ENCODE results near the gene HK1. TPM values are rescaled to one million over a fixed set of nuclear protein-coding genes. Genes with fewer than 3 reads are reported as not detected.
A peak's percentile ranks its signal among the peaks of the same experiment; 100 is the strongest.
"Not testable (repeated sequence)": the region's sequence is repeated elsewhere in the genome, so short reads cannot be mapped to it uniquely, and the experiment has no call there.

HK1 gene
- total RNA-seq, 4 donors from 2014 or later = 130 to 189 (median 142) TPM

DNA sequence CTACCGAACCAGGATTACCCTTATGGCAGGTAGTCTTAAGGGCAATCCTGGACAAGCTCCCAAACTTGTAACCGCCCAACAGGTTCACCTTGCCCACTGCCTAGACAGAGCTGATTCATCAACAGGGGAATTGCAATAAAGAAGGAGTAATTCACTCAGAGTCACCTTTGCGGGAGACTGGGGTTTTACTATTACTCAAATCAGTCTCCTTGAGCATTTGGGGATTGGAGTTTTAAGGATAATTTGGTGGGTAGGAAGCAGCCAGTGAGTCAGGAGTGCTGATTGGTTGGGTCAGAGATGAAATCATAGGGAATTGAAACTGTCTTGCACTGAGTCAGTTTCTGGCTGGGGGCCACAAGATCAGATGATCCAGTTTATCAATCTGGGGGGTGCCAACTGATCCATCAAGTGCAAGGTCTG is 25.3 kb downstream of the HK1 start:
- Histone ChIP-seq H3K4me3 (no peak overlapping the region), H3K4me1 (peaks cover 0 to 11% (median 0%) of the 10 kb centered on the region in 3 donors), H3K36me3 (no peaks in the 10 kb centered on the region), H3K27me3 (no peaks in the 10 kb centered on the region), H3K9me3 (no peaks in the 10 kb centered on the region), H3K27ac (peak overlapping the region in 1 of 4 donors; percentile 13)
- WGBS, 2 donors = 43 to 55% methylated on average over 2 to 3 of the region's 3 CpGs
- intact Hi-C loops (cut with DNase I) = loop anchor here (10.0 kb wide), 1 partner anchor 59 kb away; no protein-coding TSS in a partner anchor
- DNase-seq = no peak
- TF ChIP-seq, protein P1, sequence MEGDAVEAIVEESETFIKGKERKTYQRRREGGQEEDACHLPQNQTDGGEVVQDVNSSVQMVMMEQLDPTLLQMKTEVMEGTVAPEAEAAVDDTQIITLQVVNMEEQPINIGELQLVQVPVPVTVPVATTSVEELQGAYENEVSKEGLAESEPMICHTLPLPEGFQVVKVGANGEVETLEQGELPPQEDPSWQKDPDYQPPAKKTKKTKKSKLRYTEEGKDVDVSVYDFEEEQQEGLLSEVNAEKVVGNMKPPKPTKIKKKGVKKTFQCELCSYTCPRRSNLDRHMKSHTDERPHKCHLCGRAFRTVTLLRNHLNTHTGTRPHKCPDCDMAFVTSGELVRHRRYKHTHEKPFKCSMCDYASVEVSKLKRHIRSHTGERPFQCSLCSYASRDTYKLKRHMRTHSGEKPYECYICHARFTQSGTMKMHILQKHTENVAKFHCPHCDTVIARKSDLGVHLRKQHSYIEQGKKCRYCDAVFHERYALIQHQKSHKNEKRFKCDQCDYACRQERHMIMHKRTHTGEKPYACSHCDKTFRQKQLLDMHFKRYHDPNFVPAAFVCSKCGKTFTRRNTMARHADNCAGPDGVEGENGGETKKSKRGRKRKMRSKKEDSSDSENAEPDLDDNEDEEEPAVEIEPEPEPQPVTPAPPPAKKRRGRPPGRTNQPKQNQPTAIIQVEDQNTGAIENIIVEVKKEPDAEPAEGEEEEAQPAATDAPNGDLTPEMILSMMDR (IDR thresholded peaks at IDR 0.05) = no peak
- TF ChIP-seq POLR2A (IDR thresholded peaks at IDR 0.05) = no peak

DNA sequence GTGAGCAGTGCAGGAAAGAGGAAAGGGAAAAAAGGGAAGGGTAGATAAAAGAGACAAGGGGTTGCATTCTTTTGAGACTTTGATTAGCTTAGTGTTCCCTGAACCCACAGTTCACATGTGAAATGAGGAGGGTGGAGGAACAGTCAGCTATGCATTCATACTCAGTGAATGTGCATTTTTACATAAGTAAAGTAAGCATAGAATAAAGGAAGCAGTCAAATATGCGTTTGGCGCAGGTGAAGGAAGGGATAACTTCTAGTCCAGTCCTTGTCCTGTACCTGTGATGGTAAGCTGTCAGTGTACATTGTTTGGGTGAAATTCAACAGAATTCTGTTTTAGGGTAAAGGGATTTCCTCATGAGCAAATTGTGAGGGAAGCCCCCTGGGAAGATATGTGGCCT is 28.1 kb downstream of the HK1 start:
- no peak overlapping the region for H3K4me3 ChIP-seq
- no peaks in the 10 kb centered on the region for H3K9me3 ChIP-seq
- intact Hi-C loops (cut with DNase I) = loop anchor here (10.0 kb wide), 1 partner anchor 62 kb away; no protein-coding TSS in a partner anchor
- DNase-seq = no peak
- no peak overlapping the region for H3K27ac ChIP-seq
- no peaks in the 10 kb centered on the region for H3K27me3 ChIP-seq
- TF ChIP-seq, protein P1 (IDR thresholded peaks at IDR 0.05) = no peak
- TF ChIP-seq POLR2A (IDR thresholded peaks at IDR 0.05) = no peak
- 80 to 82% methylated on average over 2 of the region's 2 CpGs for WGBS, 2 donors
- no peaks in the 10 kb centered on the region for H3K36me3 ChIP-seq
- H3K4me1 ChIP-seq = peaks cover 0 to 11% (median 0%) of the 10 kb centered on the region in 3 donors

DNA sequence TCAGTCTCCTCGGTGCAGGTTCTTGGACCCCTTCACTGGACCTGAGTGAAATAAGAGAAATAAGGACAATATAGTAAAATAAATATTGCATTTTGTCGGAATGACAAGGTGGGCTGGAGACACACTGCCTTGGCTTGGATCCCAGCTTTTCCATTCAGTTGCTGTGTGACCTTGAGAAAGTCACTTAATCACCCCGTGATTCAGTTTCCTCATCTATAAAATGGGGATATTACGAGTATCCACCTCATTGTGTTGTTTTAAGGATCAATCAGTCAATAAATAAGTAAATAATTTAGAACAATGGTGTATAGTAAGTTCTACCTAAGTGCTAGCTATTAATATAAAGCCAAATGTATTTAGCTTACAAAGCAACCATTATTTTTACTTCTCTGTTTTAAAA is 29.1 kb downstream of the HK1 start:
- no peak overlapping the region for H3K27ac ChIP-seq
- H3K4me3 ChIP-seq = no peak overlapping the region
- no peak for TF ChIP-seq POLR2A (IDR thresholded peaks at IDR 0.05)
- TF ChIP-seq, protein P1 (IDR thresholded peaks at IDR 0.05) = no peak
- peaks cover 0 to 11% (median 0%) of the 10 kb centered on the region in 3 donors for H3K4me1 ChIP-seq
- no peaks in the 10 kb centered on the region for H3K9me3 ChIP-seq
- intact Hi-C loops (cut with DNase I) = loop anchor here (10.0 kb wide), 1 partner anchor 63 kb away; no protein-coding TSS in a partner anchor
- no peaks in the 10 kb centered on the region for H3K36me3 ChIP-seq
- no peaks in the 10 kb centered on the region for H3K27me3 ChIP-seq
- DNase-seq = no peak
- WGBS, 2 donors = 81 to 83% methylated on average over 4 of the region's 4 CpGs

DNA sequence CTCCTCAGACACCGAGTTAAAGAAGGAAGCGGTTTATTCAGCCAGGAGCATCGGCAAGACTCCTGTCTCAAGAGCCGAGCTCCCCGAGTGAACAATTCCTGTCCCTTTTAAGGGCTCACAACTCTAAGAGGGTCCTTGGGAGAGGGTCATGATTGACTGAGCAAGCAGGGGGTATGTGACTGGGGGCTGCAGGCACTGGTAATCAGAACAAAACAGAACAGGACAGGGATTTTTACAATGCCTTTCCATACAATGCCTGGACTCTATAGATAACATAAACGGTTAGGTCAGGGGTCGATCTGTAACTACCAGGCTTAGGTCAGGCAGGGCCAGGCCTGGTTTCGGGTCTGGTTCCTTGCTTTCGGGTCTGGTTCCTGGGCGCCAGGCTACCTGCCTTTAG is 30.0 kb downstream of the HK1 start:
- not testable (repeated sequence) for DNase-seq
- intact Hi-C loops (cut with DNase I) = loop anchor here (10.0 kb wide), 1 partner anchor 64 kb away; no protein-coding TSS in a partner anchor

DNA sequence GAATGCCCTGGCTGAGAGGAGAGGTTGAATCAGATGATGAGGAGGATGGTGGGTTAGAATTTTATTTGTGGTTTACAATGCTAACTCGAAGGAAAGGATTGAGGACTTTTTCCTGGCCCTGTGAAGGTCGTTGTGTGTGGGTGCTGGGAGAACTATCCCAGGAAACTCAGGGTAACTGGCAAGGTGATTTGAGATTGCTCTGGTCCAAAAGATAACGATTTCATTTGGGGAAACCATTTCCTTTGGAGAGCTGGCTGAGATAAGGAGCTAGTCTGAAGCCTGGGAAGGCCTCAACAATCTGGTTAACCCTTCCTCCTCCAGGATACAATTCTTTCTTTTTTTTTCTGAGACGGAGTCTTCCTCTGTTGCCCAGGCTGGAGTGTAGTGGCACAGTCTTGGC is 33.0 kb downstream of the HK1 start:
- Histone ChIP-seq H3K9me3 (no peaks in the 10 kb centered on the region), H3K36me3 (no peaks in the 10 kb centered on the region), H3K27ac (no peak overlapping the region), H3K4me1 (peaks cover 3 to 9% (median 4%) of the 10 kb centered on the region in 3 donors), H3K4me3 (no peak overlapping the region), H3K27me3 (no peaks in the 10 kb centered on the region)
- no peak for DNase-seq
- 47 to 49% methylated on average over 4 of the region's 4 CpGs for WGBS, 2 donors
- no peak for TF ChIP-seq POLR2A (IDR thresholded peaks at IDR 0.05)
- TF ChIP-seq, protein P1 (IDR thresholded peaks at IDR 0.05) = no peak
- intact Hi-C loops (cut with DNase I) = no loop called here

More for the DNA sequence above, 30.0 kb downstream of the HK1 start:
- WGBS, 2 donors = 97 to 100% methylated on average over 6 to 7 of the region's 10 CpGs
- not testable (repeated sequence) for H3K36me3 ChIP-seq, H3K4me1 ChIP-seq, H3K27me3 ChIP-seq, H3K27ac ChIP-seq, H3K9me3 ChIP-seq, H3K4me3 ChIP-seq

DNA sequence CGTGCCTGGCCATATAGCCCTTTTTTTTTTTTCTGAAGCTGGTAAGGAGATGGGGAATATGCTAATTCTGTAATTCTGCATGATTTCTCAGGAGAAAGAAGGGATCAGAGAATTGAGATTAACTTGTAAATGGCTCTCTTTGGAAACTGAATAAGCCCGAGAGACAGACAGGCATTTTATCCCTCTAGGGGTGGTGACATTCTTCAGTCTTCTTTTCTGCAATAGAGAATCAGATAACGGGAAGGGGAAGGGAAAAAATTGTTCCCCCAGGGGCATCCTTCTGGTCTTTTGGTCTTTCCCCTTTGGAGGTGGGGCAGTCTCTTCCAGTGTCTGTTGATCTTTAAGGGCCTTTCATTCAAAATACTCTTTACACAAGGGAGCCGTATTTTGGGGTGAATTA is 34.2 kb downstream of the HK1 start:
- no peak for DNase-seq
- Histone ChIP-seq H3K27me3 (no peaks in the 10 kb centered on the region), H3K4me3 (no peak overlapping the region), H3K36me3 (no peaks in the 10 kb centered on the region), H3K4me1 (peaks cover 14 to 21% (median 15%) of the 10 kb centered on the region in 3 donors), H3K9me3 (no peaks in the 10 kb centered on the region), H3K27ac (no peak overlapping the region)
- no peak for TF ChIP-seq POLR2A (IDR thresholded peaks at IDR 0.05)
- TF ChIP-seq, protein P1 (IDR thresholded peaks at IDR 0.05) = no peak
- intact Hi-C loops (cut with DNase I) = no loop called here
- 74 to 83% methylated on average over 4 of the region's 4 CpGs for WGBS, 2 donors
